OCI-LY7 (cell line): ENCODE measurements around the gene FAM161A.

Experiments
- CTCF ChIP-seq: fragments of 200-600 bp; sonication (generic); conservative IDR thresholded peaks from 2 replicates; pipeline ENCODE4 v1.5.1; 2014; ENCODE audit warnings: mild to moderate bottlenecking, antibody characterized with exemption, low read length, moderate library complexity, mixed read lengths
- EZH2phosphoT487 ChIP-seq: fragments of 200-600 bp; sonication (generic); IDR thresholded peaks from 2 replicates; pipeline ENCODE4 v1.6.1; 2018; ENCODE audit warnings: low read depth, borderline replicate concordance, mild to moderate bottlenecking, mixed run types, antibody characterized with exemption, low read length, moderate library complexity, mixed read lengths

GRCh38 chr2:61822255-61822654 lies 31.6 kb downstream of the FAM161A start:
- no peak for TF ChIP-seq CTCF
- no peak for TF ChIP-seq EZH2phosphoT487
